ENCODE results near the gene ADM5. TPM values are rescaled to one million over a fixed set of nuclear protein-coding genes. Genes with fewer than 3 reads are reported as not detected.

ADM5 gene
- total RNA-seq, 1 experiment from 2014 or later, result 4.7 TPM

GRCh38 chr19:49680421-49681351 is 8.7 kb upstream of the ADM5 start:
- Histone ChIP-seq H3K36me3 (ENCODE audit: control insufficient read depth, insufficient read depth, low read length) (peaks cover 14% of the 10 kb centered on the region), H3K4me3 (ENCODE audit: low read depth in 2 of 2, low read length in 2 of 2) (peak overlapping the region; percentile 1 to 10; a peak in 1 of 4 replicates), H3K4me1 (ENCODE audit: control insufficient read depth, insufficient read depth, low read length) (peaks cover 21% of the 10 kb centered on the region), H3K27me3 (ENCODE audit: control insufficient read depth, insufficient read depth, low read length) (no peaks in the 10 kb centered on the region), H3K27ac (ENCODE audit: low read length) (peak overlapping the region; percentile 65; the same call in 1 of the 2 replicates), H3K9me3 (ENCODE audit: control insufficient read depth, insufficient read depth, low read depth, low read length) (no peaks in the 10 kb centered on the region)
- DNase-seq (ENCODE audit: low read depth, low spot score) (no peak), ATAC-seq (peak; percentile 18)
- CTCF ChIA-PET, result no interaction called here
- no TSS peak for BruUV-seq (replicated peaks)
- TF ChIP-seq CTCF (IDR thresholded peaks at IDR 0.05) (peak; percentile 98), POLR2AphosphoS5 (IDR thresholded peaks at IDR 0.05; ENCODE audit: low read depth, low read length) (no peak)
- intact Hi-C loops (cut with micrococcal nuclease; ENCODE audit: unreplicated experiment), result no loop called here
- in situ Hi-C loops (cut with HindIII; ENCODE audit: low pct_unique_long_range_greater_than_20kb, low sequenced_read_pairs), result no loop called here
- POLR2A ChIA-PET, result no interaction called here

- Histone ChIP-seq H3K36me3 (ENCODE audit: control insufficient read depth, insufficient read depth, low read length) (peaks cover 14% of the 10 kb centered on the region), H3K9me3 (ENCODE audit: control insufficient read depth, insufficient read depth, low read depth, low read length) (no peaks in the 10 kb centered on the region), H3K27ac (ENCODE audit: low read length) (no peak overlapping the region), H3K4me1 (ENCODE audit: control insufficient read depth, insufficient read depth, low read length) (peaks cover 21% of the 10 kb centered on the region), H3K4me3 (ENCODE audit: low read depth in 2 of 2, low read length in 2 of 2) (no peak overlapping the region), H3K27me3 (ENCODE audit: control insufficient read depth, insufficient read depth, low read length) (no peaks in the 10 kb centered on the region)
- intact Hi-C loops (cut with micrococcal nuclease; ENCODE audit: unreplicated experiment) (no loop called here), in situ Hi-C loops (cut with HindIII; ENCODE audit: low pct_unique_long_range_greater_than_20kb, low sequenced_read_pairs) (no loop called here)
- ChIA-PET CTCF (no interaction called here), POLR2A (no interaction called here)
- ATAC-seq (no peak), DNase-seq (ENCODE audit: low read depth, low spot score) (no peak)
- BruUV-seq (replicated peaks), result no TSS peak
- no peak for TF ChIP-seq SIN3A (IDR thresholded peaks at IDR 0.05; ENCODE audit: borderline replicate concordance, insufficient read depth, low read depth, low read length)
- no peak for TF ChIP-seq POLR2AphosphoS5 (IDR thresholded peaks at IDR 0.05; ENCODE audit: low read depth, low read length)
- no peak for TF ChIP-seq TCF7L2 (IDR thresholded peaks at IDR 0.05; ENCODE audit: low read depth, low read length)
- TF ChIP-seq REST (IDR thresholded peaks at IDR 0.05; ENCODE audit: insufficient read depth in 1 of 2, low read depth in 2 of 2, low read length in 1 of 2), result no peak
- TF ChIP-seq CTCF (IDR thresholded peaks at IDR 0.05), result no peak
Observed at GRCh38 chr19:49681830-49682229, 7.6 kb upstream of the ADM5 start.

Measured in Panc1 (cell line).